AG09319 (cell line): ENCODE measurements around the gene CXorf49.
"Not testable (repeated sequence)": the region's sequence is repeated elsewhere in the genome, so short reads cannot be mapped to it uniquely, and the experiment has no call there.

Experiments used
- DNase-seq: peaks from one replicate; pipeline ENCODE4 v3.0.0-alpha.2; 2010; ENCODE audit warnings: low read depth; ENCODE audit errors: extremely low read depth
- TF ChIP-seq, protein P1 (sequence below): IDR thresholded peaks from 2 replicates; pipeline ENCODE4 v1.5.1; 2011; ENCODE audit warnings: low read depth, mild to moderate bottlenecking, inconsistent platforms, low read length, moderate library complexity

The CXorf49 gene

GRCh38 chrX:71679575-71680207 lies 38.4 kb downstream of the CXorf49 start:
- no peak for DNase-seq
- TF ChIP-seq, protein P1, sequence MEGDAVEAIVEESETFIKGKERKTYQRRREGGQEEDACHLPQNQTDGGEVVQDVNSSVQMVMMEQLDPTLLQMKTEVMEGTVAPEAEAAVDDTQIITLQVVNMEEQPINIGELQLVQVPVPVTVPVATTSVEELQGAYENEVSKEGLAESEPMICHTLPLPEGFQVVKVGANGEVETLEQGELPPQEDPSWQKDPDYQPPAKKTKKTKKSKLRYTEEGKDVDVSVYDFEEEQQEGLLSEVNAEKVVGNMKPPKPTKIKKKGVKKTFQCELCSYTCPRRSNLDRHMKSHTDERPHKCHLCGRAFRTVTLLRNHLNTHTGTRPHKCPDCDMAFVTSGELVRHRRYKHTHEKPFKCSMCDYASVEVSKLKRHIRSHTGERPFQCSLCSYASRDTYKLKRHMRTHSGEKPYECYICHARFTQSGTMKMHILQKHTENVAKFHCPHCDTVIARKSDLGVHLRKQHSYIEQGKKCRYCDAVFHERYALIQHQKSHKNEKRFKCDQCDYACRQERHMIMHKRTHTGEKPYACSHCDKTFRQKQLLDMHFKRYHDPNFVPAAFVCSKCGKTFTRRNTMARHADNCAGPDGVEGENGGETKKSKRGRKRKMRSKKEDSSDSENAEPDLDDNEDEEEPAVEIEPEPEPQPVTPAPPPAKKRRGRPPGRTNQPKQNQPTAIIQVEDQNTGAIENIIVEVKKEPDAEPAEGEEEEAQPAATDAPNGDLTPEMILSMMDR, result no peak

DNA sequence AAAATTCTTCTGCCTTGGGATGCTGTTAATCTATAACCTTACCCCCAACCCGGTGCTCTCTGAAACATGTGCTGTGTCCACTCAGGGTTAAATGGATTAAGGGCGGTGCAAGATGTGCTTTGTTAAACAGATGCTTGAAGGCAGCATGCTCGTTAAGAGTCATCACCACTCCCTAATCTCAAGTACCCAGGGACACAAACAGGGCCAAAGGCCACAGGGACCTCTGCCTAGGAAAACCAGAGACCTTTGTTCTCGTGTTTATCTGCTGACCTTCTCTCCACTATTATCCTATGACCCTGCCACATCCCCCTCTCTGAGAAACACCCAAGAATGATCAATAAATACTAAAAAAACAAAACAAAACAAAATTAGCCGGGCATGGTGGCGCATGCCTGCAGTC lies 40.9 kb downstream of the CXorf49 start:
- not testable (repeated sequence) for DNase-seq

DNA sequence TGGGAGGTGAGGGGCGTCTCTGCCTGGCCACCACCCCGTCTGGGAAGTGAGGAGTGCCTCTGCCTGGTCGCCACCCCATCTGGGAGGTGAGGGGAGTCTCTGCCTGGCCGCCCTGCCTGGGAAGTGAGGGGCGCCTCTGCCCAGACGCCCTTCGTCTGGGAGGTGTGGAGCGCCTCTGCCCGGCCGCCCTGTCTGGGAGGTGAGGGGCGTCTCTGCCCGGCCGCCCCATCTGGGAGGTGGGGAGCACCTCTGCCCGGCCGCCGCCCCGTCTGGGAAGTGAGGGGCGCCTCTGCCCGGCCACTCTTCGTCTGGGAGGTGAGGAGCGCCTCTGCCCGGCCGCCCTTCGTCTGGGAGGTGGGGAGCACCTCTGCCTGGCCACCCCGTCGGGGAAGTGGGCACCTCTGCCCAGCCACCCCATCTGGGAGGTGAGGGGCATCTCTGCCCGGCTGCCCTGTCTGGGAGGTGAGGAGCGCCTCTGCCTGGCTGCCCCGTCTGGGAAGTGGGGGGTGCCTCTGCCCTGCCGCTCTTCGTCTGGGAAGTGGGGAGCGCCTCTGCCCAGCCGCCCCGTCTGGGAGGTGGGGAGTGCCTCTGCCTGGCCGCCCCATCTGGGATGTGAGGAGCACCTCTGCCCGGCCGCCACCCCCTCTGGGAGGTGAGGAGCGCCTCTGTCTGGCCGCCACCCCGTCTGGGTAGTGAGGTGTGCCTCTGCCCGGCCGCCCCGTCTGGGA lies 41.9 kb downstream of the CXorf49 start:
- not testable (repeated sequence) for DNase-seq

DNA sequence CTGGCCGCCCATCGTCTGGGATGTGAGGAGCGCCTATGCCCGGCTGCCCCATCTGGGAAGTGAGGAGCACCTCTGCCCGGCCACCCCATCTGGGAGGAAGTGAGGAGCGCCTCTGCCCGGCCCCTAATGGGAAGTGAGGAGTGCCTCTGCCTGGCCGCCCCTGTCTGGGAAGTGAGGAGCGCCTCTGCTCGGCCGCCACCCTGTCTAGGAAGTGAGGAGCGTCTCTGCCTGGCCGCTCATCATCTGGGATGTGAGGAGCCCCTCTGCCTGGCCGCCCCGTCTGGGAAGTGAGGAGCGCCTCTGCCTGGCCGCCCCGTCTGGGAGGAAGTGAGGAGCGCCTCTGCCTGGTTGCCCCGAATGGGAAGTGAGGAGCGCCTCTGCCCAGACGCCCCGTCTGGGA lies 42.4 kb downstream of the CXorf49 start:
- not testable (repeated sequence) for DNase-seq

DNA sequence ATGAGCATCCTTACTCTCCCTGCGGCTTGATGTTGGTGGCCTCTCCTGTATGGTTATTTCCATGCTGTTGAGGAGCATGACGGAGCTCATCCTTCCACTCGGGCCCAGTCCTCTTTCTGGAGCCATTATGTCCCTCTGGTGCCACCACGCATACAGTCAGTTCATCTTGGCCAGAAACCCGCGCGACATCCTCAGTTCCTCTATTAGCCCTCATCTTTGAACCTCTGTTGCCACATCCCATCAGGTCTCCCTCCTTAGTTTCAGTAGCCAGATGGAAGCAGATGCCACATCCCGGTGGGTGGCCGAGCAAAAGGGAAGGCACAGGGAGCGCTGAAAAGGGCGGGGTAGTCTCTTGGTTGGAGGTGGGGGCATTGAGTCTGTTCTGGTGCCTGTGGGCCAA lies 46.1 kb downstream of the CXorf49 start:
- TF ChIP-seq, protein P1, result no peak
- DNase-seq, result no peak

DNA sequence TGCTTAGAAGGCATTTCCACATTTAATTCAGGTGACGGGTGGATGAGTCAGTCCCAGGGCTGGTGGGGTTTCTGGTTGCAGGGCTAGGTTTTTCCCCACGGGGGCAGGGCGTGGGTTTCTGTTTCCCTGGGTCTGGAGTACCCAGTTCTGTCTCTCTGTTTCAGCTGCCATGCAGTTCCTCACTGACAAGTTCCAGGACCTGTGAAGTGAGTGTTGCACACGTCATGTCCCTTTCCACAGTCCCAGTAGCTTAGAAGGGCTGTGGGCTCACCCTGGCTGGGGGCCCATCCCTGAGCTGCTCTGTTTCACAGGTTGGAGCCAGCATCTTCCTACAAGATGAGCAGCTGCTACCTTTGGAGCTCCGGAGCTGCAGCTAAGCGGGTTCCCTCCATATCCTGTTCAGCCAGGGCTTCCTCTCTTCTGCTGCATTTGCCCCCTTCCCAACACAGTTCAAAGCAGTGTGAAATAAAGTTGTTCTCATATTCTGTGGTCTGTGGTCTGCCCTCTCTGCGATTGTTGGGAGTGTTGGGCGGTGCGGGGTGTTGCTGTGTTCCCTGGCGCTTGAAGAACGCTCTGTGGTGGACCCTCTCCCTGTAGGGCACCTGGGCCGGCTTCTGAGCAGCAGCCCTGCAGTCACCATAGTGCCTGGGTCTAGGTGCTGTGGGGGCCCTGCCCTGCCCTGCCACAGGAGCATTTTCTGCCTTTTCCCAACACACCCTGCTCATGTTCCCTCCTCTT lies 46.9 kb downstream of the CXorf49 start:
- TF ChIP-seq, protein P1, result no peak
- DNase-seq, result no peak

DNA sequence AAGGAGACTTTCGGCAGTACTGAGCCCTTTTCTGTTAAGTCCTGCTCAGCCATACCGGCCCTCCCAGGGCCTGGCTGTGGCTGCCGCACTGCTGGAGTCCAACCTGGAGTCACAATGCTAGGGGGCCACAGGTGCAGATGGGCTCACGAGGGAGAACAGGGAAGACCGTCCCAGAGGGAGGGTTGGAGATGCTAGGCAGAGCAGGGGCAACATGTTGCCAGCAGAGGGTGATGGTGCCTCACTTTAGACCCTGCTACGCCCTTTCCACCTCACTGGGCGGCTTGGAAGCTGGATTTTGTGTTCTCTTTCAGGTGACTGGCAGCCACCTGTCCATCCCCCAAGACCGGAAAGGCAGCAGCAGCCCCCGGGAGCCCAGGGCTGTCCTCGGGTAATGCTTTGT lies 48.1 kb downstream of the CXorf49 start:
- not testable (repeated sequence) for DNase-seq
- TF ChIP-seq, protein P1, result peak; percentile 8

DNA sequence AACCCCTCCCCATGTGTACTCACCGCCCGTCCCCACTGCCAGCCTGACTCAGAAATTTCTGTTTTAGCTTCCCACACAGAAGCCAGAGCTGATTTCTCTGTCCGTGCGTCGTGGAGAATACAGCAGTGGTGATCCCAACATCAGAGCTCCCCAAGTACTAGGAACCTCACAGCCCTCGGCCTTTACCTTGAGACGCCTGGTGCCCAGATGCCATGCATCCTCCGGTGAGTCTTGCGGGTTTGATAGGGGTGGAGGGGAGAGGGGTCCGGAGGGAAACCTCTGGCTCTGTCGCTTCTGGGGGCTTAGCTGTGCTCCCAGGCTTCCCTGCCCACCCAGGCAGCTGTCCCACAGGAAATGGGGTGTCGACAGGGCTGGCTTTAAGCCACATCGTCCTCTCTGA lies 48.6 kb downstream of the CXorf49 start:
- TF ChIP-seq, protein P1, result no peak

More for the DNA sequence above, 48.6 kb downstream of the CXorf49 start:
- no peak for DNase-seq
